ENCODE data around the gene PSMC1. TPM values are rescaled to one million over a fixed set of nuclear protein-coding genes. Genes with fewer than 3 reads are reported as not detected.
A peak's percentile ranks its signal among the peaks of the same experiment; 100 is the strongest.

Gene PSMC1
- total and polyA plus RNA-seq, 8 donors = 24.4 to 71.4 (median 37.2) TPM

- Histone ChIP-seq H3K4me3 (no peak overlapping the region), H3K27me3 (peaks cover 0 to 9% (median 0%) of the 10 kb centered on the region in 4 donors), H3K4me1 (peaks cover 0 to 17% (median 0%) of the 10 kb centered on the region in 3 donors), H3K36me3 (no peaks in the 10 kb centered on the region), H3K27ac (no peak overlapping the region), H3K9me3 (no peaks in the 10 kb centered on the region)
- DNase-seq (no peak), ATAC-seq (no peak), FAIRE-seq (no peak)
- TF ChIP-seq, protein P1, sequence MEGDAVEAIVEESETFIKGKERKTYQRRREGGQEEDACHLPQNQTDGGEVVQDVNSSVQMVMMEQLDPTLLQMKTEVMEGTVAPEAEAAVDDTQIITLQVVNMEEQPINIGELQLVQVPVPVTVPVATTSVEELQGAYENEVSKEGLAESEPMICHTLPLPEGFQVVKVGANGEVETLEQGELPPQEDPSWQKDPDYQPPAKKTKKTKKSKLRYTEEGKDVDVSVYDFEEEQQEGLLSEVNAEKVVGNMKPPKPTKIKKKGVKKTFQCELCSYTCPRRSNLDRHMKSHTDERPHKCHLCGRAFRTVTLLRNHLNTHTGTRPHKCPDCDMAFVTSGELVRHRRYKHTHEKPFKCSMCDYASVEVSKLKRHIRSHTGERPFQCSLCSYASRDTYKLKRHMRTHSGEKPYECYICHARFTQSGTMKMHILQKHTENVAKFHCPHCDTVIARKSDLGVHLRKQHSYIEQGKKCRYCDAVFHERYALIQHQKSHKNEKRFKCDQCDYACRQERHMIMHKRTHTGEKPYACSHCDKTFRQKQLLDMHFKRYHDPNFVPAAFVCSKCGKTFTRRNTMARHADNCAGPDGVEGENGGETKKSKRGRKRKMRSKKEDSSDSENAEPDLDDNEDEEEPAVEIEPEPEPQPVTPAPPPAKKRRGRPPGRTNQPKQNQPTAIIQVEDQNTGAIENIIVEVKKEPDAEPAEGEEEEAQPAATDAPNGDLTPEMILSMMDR (IDR thresholded peaks at IDR 0.05) = no peak
- 73 to 75% methylated on average over 8 of the region's 8 CpGs for WGBS, 2 donors
- intact Hi-C loops (cut with DNase I) = no loop called here
These were observed 2.5 kb upstream of the PSMC1 start for GRCh38 chr14:90253826-90254225.

- intact Hi-C loops (cut with DNase I) = no loop called here
- Histone ChIP-seq H3K9me3 (no peaks in the 10 kb centered on the region), H3K4me3 (peak overlapping the region; percentile 79 to 99 (median 96)), H3K36me3 (peaks cover 0 to 10% (median 4%) of the 10 kb centered on the region in 3 donors), H3K27me3 (peaks cover 0 to 9% (median 0%) of the 10 kb centered on the region in 4 donors), H3K4me1 (peaks cover 0 to 17% (median 0%) of the 10 kb centered on the region in 3 donors), H3K27ac (peak overlapping the region in 1 of 4 donors; percentile 63)
- TF ChIP-seq, protein P1 (IDR thresholded peaks at IDR 0.05) = no peak
- DNase-seq (no peak), ATAC-seq (peak in 1 of 4 donors; percentile 6), FAIRE-seq (no peak)
- WGBS, 2 donors = 57 to 82% methylated on average over 1 of the region's 1 CpG
These were observed 482 bp upstream of the PSMC1 start for GRCh38 chr14:90255871-90256270.

DNA sequence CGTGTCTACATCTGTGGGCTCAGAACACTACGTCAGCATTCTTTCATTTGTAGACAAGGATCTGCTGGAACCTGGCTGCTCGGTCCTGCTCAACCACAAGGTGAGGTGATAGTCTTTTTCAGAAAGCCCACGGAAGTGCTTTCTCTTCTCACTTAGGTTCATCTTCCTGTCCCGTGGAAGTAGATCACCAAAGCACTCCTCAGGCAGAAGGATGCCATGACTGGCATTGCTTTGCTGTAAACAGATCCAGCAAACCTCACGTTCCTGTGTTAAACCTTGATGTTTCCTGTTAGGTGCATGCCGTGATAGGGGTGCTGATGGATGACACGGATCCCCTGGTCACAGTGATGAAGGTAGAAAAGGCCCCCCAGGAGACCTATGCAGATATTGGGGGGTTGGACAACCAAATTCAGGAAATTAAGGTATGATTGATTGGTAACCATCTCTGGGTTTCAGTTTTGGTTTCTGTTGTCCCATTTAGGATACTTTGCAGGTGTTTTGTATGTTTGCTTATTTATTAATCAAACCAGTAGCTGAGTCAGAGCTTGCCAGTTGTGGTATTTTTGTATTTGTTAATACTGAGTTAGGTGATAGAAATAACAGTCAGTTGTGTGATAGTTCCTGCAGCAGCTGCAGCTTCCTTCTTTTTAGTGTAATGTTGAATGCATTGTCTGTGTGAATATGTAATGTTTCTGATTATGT, 7.5 kb downstream of the PSMC1 start:
- intact Hi-C loops (cut with DNase I) = no loop called here
- no peak overlapping the region for H3K4me3 ChIP-seq
- 83 to 88% methylated on average over 7 to 8 of the region's 8 CpGs for WGBS, 2 donors
- no peaks in the 10 kb centered on the region for H3K4me1 ChIP-seq
- H3K9me3 ChIP-seq = no peaks in the 10 kb centered on the region
- peaks cover 0 to 66% (median 26%) of the 10 kb centered on the region in 3 donors for H3K36me3 ChIP-seq
- TF ChIP-seq, protein P1 (IDR thresholded peaks at IDR 0.05) = no peak
- no peak for ATAC-seq
- FAIRE-seq = no peak
- H3K27me3 ChIP-seq = no peaks in the 10 kb centered on the region
- H3K27ac ChIP-seq = no peak overlapping the region
- no peak for DNase-seq

DNA sequence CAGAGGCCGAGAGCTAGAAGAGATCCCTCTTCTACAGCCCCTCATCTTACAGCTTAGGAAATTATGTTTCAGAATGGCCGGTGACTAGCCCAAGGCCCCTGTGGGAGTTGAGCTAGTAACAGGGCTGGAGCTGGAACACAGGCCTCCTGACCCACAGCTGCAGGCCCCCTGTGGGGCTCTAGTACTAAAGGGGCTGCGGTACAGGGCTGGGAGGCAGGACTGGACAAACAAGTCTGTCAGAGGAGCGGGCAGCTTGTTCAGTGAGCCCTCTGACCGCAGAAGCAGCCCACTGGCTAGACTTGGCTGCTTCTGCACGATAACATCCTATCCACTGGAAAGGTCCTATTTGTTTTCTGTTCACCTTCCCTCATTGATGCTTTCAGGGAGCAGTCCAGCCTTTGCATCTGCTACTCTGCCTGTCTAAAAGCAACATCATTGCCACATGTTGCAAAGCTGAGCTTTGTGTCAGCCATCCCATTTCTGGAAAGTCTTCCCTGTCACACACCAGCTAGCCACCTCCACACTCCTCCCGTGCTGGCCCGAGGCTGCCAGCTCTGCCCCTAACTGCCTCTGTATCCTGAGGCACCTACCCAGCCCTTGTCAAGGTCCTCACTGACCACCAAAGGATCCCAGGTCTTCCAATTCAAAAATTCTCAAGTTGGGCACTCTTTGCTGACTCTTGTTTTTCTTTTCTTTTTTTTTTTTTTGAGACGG, 10.2 kb downstream of the PSMC1 start:
- H3K36me3 ChIP-seq = peaks cover 0 to 74% (median 40%) of the 10 kb centered on the region in 3 donors
- WGBS, 2 donors = 95 to 97% methylated on average over 8 to 9 of the region's 9 CpGs
- H3K4me1 ChIP-seq = no peaks in the 10 kb centered on the region
- no peak overlapping the region for H3K27ac ChIP-seq
- no peaks in the 10 kb centered on the region for H3K9me3 ChIP-seq
- H3K27me3 ChIP-seq = no peaks in the 10 kb centered on the region
- TF ChIP-seq, protein P1 (IDR thresholded peaks at IDR 0.05) = no peak
- ATAC-seq = no peak
- no peak for DNase-seq
- no peak overlapping the region for H3K4me3 ChIP-seq
- intact Hi-C loops (cut with DNase I) = no loop called here
- FAIRE-seq = no peak
